Measurements from ENCODE around the gene LRRC28.
"Not testable (repeated sequence)": the region's sequence is repeated elsewhere in the genome, so short reads cannot be mapped to it uniquely, and the experiment has no call there.

Gene LRRC28

DNA sequence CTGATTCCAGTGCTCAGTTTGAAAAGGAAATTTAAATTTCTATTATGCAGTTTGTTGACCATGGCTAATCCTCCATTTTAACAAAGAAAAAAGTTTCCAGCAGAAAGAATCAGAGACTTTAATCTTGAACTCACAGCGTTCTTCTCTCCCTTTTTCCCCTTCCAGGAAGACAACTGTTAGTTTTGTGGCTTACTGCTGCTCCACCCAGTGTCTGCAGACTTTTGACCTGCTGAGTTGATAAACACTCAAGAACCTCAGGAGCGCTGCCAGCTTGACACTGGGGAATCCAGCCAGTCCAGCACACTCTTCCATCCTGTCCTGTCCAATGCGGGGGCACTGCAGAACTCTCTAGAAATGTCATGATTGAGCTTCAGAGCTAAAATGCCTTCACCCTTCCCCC is 134.6 kb downstream of the LRRC28 start:
- no peaks in the 10 kb centered on the region for H3K36me3 ChIP-seq (ENCODE audit: insufficient read depth, low read length)
- H3K9ac ChIP-seq (ENCODE audit: low read depth, low read length), result no peak overlapping the region
- H3K27me3 ChIP-seq (ENCODE audit: control insufficient read depth, insufficient read depth, low read length), result no peaks in the 10 kb centered on the region
- no peak overlapping the region for H3K4me2 ChIP-seq (ENCODE audit: low read length)
- H3K4me3 ChIP-seq (ENCODE audit: low read length), result no peak overlapping the region
- H3K4me1 ChIP-seq (ENCODE audit: control insufficient read depth, insufficient read depth, low read length), result peaks cover 12% of the 10 kb centered on the region
- no peaks in the 10 kb centered on the region for H3K9me3 ChIP-seq (replicated peaks; ENCODE audit: low read length)

- H3K4me3 ChIP-seq (ENCODE audit: low read length), result no peak overlapping the region
- peaks cover 12% of the 10 kb centered on the region for H3K4me1 ChIP-seq (ENCODE audit: control insufficient read depth, insufficient read depth, low read length)
- H3K9ac ChIP-seq (ENCODE audit: low read depth, low read length), result no peak overlapping the region
- no peaks in the 10 kb centered on the region for H3K36me3 ChIP-seq (ENCODE audit: insufficient read depth, low read length)
- H3K27me3 ChIP-seq (ENCODE audit: control insufficient read depth, insufficient read depth, low read length), result no peaks in the 10 kb centered on the region
- no peak overlapping the region for H3K4me2 ChIP-seq (ENCODE audit: low read length)
- no peaks in the 10 kb centered on the region for H3K9me3 ChIP-seq (replicated peaks; ENCODE audit: low read length)
Measured at GRCh38 chr15:99386391-99386790, 135.1 kb downstream of the LRRC28 start.

- Histone ChIP-seq H3K4me2 (ENCODE audit: low read length) (no peak overlapping the region), H3K4me1 (ENCODE audit: control insufficient read depth, insufficient read depth, low read length) (peaks cover 12% of the 10 kb centered on the region), H3K4me3 (ENCODE audit: low read length) (no peak overlapping the region), H3K9ac (ENCODE audit: low read depth, low read length) (no peak overlapping the region), H3K9me3 (replicated peaks; ENCODE audit: low read length) (no peaks in the 10 kb centered on the region), H3K36me3 (ENCODE audit: insufficient read depth, low read length) (no peaks in the 10 kb centered on the region), H3K27me3 (ENCODE audit: control insufficient read depth, insufficient read depth, low read length) (no peaks in the 10 kb centered on the region)
Measured at GRCh38 chr15:99387421-99388168, 136.3 kb downstream of the LRRC28 start.

DNA sequence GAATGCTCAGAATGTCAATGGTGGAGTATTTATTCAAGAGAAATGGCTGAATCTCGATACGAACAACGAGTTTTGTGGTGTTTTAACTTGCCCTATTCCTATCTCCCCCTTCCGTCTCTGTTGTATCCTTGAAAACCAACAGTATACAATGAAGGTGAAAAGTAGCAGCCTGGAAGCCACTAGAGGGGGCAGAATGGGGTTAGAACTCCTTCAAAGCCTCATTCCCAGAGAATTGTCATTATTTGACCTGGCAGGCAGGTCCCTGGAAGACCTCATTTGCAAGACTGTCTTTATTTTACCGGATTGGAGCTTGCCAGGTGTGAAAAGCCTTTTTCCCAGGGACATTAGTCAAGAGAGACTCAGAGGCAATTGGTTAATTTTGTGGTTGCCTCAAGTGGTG is 139.4 kb downstream of the LRRC28 start:
- Histone ChIP-seq H3K4me1 (ENCODE audit: control insufficient read depth, insufficient read depth, low read length) (peaks cover 6% of the 10 kb centered on the region), H3K36me3 (ENCODE audit: insufficient read depth, low read length) (no peaks in the 10 kb centered on the region), H3K9ac (ENCODE audit: low read depth, low read length) (no peak overlapping the region), H3K27me3 (ENCODE audit: control insufficient read depth, insufficient read depth, low read length) (no peaks in the 10 kb centered on the region), H3K4me3 (ENCODE audit: low read length) (no peak overlapping the region), H3K9me3 (replicated peaks; ENCODE audit: low read length) (no peaks in the 10 kb centered on the region), H3K4me2 (ENCODE audit: low read length) (no peak overlapping the region)

GRCh38 chr15:99393641-99394040 is 142.4 kb downstream of the LRRC28 start:
- no peak overlapping the region for H3K9ac ChIP-seq (ENCODE audit: low read depth, low read length)
- H3K4me1 ChIP-seq (ENCODE audit: control insufficient read depth, insufficient read depth, low read length), result no peaks in the 10 kb centered on the region
- H3K27me3 ChIP-seq (ENCODE audit: control insufficient read depth, insufficient read depth, low read length), result no peaks in the 10 kb centered on the region
- no peaks in the 10 kb centered on the region for H3K9me3 ChIP-seq (replicated peaks; ENCODE audit: low read length)
- H3K4me3 ChIP-seq (ENCODE audit: low read length), result no peak overlapping the region
- H3K4me2 ChIP-seq (ENCODE audit: low read length), result no peak overlapping the region
- H3K36me3 ChIP-seq (ENCODE audit: insufficient read depth, low read length), result no peaks in the 10 kb centered on the region

GRCh38 chr15:99396375-99396774 is 145.1 kb downstream of the LRRC28 start:
- Histone ChIP-seq H3K9me3 (replicated peaks; ENCODE audit: low read length) (no peaks in the 10 kb centered on the region), H3K9ac (ENCODE audit: low read depth, low read length) (no peak overlapping the region), H3K4me3 (ENCODE audit: low read length) (no peak overlapping the region), H3K27me3 (ENCODE audit: control insufficient read depth, insufficient read depth, low read length) (no peaks in the 10 kb centered on the region), H3K4me1 (ENCODE audit: control insufficient read depth, insufficient read depth, low read length) (no peaks in the 10 kb centered on the region), H3K4me2 (ENCODE audit: low read length) (no peak overlapping the region), H3K36me3 (ENCODE audit: insufficient read depth, low read length) (no peaks in the 10 kb centered on the region)

GRCh38 chr15:99399061-99399460 is 147.8 kb downstream of the LRRC28 start:
- H3K36me3 ChIP-seq (ENCODE audit: insufficient read depth, low read length), result no peaks in the 10 kb centered on the region
- H3K27me3 ChIP-seq (ENCODE audit: control insufficient read depth, insufficient read depth, low read length), result no peaks in the 10 kb centered on the region
- no peak overlapping the region for H3K4me2 ChIP-seq (ENCODE audit: low read length)
- no peak overlapping the region for H3K4me3 ChIP-seq (ENCODE audit: low read length)
- no peaks in the 10 kb centered on the region for H3K4me1 ChIP-seq (ENCODE audit: control insufficient read depth, insufficient read depth, low read length)
- no peak overlapping the region for H3K9ac ChIP-seq (ENCODE audit: low read depth, low read length)
- no peaks in the 10 kb centered on the region for H3K9me3 ChIP-seq (replicated peaks; ENCODE audit: low read length)

GRCh38 chr15:99399618-99400017 is 148.3 kb downstream of the LRRC28 start:
- Histone ChIP-seq H3K4me1 (ENCODE audit: control insufficient read depth, insufficient read depth, low read length) (no peaks in the 10 kb centered on the region), H3K4me2 (ENCODE audit: low read length) (no peak overlapping the region), H3K9ac (ENCODE audit: low read depth, low read length) (no peak overlapping the region), H3K27me3 (ENCODE audit: control insufficient read depth, insufficient read depth, low read length) (no peaks in the 10 kb centered on the region), H3K9me3 (replicated peaks; ENCODE audit: low read length) (no peaks in the 10 kb centered on the region), H3K36me3 (ENCODE audit: insufficient read depth, low read length) (no peaks in the 10 kb centered on the region), H3K4me3 (ENCODE audit: low read length) (no peak overlapping the region)

- H3K4me3 ChIP-seq (ENCODE audit: low read length); H3K36me3 ChIP-seq (ENCODE audit: insufficient read depth, low read length); H3K4me1 ChIP-seq (ENCODE audit: control insufficient read depth, insufficient read depth, low read length); H3K9me3 ChIP-seq (replicated peaks; ENCODE audit: low read length); H3K27me3 ChIP-seq (ENCODE audit: control insufficient read depth, insufficient read depth, low read length); H3K9ac ChIP-seq (ENCODE audit: low read depth, low read length); H3K4me2 ChIP-seq (ENCODE audit: low read length): not testable (repeated sequence)
Measured at GRCh38 chr15:99401216-99401615, 149.9 kb downstream of the LRRC28 start.

DNA sequence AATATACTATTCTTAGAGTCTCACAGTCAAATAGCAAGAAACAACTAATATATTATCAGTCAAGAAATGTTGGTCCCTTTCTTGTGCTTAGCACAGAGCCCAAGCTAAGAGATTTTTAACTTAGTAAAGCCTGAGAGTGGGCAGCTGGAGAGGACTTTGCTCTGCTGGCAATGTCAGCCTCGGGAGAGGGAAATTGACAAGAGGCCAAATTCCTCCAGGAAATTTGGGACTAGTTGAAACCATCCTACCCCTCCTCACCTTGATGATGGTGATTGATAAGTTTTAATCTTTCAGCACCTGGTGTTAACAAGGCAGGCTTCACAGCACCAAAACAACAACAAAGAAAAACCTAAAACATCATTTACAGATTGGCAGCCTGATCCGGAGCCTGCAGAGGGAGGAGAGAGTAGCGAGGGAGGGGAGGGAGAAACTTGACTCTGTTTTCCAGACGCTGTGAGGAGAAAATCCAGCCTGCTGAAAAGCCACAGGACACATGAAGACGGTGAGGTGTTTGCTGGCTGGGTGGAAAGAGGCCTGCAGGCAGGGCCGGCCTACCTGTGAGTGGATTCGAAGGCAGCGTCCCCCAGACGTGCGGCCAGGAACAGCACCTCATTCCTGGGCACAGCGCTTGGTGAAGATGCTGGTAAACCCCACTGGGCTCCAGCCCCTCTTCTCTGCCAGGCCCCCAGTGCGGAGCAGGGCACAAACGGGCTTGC is 150.9 kb downstream of the LRRC28 start:
- H3K4me1 ChIP-seq (ENCODE audit: control insufficient read depth, insufficient read depth, low read length), result no peaks in the 10 kb centered on the region
- H3K9ac ChIP-seq (ENCODE audit: low read depth, low read length), result no peak overlapping the region
- H3K4me3 ChIP-seq (ENCODE audit: low read length), result no peak overlapping the region
- H3K4me2 ChIP-seq (ENCODE audit: low read length), result no peak overlapping the region
- H3K9me3 ChIP-seq (replicated peaks; ENCODE audit: low read length), result no peaks in the 10 kb centered on the region
- no peaks in the 10 kb centered on the region for H3K27me3 ChIP-seq (ENCODE audit: control insufficient read depth, insufficient read depth, low read length)
- no peaks in the 10 kb centered on the region for H3K36me3 ChIP-seq (ENCODE audit: insufficient read depth, low read length)

- no peak overlapping the region for H3K4me2 ChIP-seq (ENCODE audit: low read length)
- H3K36me3 ChIP-seq (ENCODE audit: insufficient read depth, low read length), result no peaks in the 10 kb centered on the region
- H3K27me3 ChIP-seq (ENCODE audit: control insufficient read depth, insufficient read depth, low read length), result no peaks in the 10 kb centered on the region
- peaks cover 8% of the 10 kb centered on the region for H3K4me1 ChIP-seq (ENCODE audit: control insufficient read depth, insufficient read depth, low read length)
- no peak overlapping the region for H3K4me3 ChIP-seq (ENCODE audit: low read length)
- no peak overlapping the region for H3K9ac ChIP-seq (ENCODE audit: low read depth, low read length)
- no peaks in the 10 kb centered on the region for H3K9me3 ChIP-seq (replicated peaks; ENCODE audit: low read length)
Measured at GRCh38 chr15:99403597-99403996, 152.3 kb downstream of the LRRC28 start.

- no peaks in the 10 kb centered on the region for H3K27me3 ChIP-seq (ENCODE audit: control insufficient read depth, insufficient read depth, low read length)
- H3K9ac ChIP-seq (ENCODE audit: low read depth, low read length), result no peak overlapping the region
- H3K4me2 ChIP-seq (ENCODE audit: low read length), result no peak overlapping the region
- no peaks in the 10 kb centered on the region for H3K9me3 ChIP-seq (replicated peaks; ENCODE audit: low read length)
- no peaks in the 10 kb centered on the region for H3K36me3 ChIP-seq (ENCODE audit: insufficient read depth, low read length)
- no peak overlapping the region for H3K4me3 ChIP-seq (ENCODE audit: low read length)
- H3K4me1 ChIP-seq (ENCODE audit: control insufficient read depth, insufficient read depth, low read length), result peaks cover 17% of the 10 kb centered on the region
Measured at GRCh38 chr15:99404454-99404853, 153.2 kb downstream of the LRRC28 start.

Data from skeletal muscle satellite cell (primary cell).